ENCODE measurements around the gene RHO. TPM values are rescaled to one million over a fixed set of nuclear protein-coding genes. Genes with fewer than 3 reads are reported as not detected.

Gene RHO
- total RNA-seq, 2 donors from 2014 or later: not detected

DNA sequence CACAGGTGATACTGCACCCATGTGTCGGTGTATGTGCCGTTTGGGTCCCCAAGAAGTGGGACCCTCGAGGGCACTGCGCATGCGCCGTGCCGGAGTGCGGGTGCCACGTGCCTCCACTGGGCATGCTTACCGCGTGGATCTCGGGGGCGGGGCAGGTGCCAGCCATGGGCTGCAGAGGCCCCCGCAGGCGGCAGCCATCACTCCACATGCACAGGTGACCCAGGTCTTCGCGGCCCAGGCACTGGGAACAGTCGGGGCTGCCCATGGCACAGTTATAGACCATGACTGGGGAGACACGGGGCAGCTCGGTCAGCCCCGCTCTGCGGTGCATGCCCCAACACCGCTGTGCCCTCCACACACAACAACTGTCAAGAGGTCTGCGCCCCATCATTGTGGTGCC lies 45.8 kb downstream of the RHO start:
- DNase-seq (ENCODE audit: low spot score): no peak
- H3K4me1 ChIP-seq (ENCODE audit: control insufficient read depth in 1 of 2, low read depth in 2 of 2): no peaks in the 10 kb centered on the region
- H3K4me3 ChIP-seq: no peak overlapping the region
- TF ChIP-seq, protein P1, sequence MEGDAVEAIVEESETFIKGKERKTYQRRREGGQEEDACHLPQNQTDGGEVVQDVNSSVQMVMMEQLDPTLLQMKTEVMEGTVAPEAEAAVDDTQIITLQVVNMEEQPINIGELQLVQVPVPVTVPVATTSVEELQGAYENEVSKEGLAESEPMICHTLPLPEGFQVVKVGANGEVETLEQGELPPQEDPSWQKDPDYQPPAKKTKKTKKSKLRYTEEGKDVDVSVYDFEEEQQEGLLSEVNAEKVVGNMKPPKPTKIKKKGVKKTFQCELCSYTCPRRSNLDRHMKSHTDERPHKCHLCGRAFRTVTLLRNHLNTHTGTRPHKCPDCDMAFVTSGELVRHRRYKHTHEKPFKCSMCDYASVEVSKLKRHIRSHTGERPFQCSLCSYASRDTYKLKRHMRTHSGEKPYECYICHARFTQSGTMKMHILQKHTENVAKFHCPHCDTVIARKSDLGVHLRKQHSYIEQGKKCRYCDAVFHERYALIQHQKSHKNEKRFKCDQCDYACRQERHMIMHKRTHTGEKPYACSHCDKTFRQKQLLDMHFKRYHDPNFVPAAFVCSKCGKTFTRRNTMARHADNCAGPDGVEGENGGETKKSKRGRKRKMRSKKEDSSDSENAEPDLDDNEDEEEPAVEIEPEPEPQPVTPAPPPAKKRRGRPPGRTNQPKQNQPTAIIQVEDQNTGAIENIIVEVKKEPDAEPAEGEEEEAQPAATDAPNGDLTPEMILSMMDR (IDR thresholded peaks at IDR 0.05): no peak
- no peak overlapping the region for H3K27ac ChIP-seq
- no peaks in the 10 kb centered on the region for H3K27me3 ChIP-seq (replicated peaks; ENCODE audit: insufficient read depth)
- H3K9me3 ChIP-seq: no peaks in the 10 kb centered on the region
- ATAC-seq (ENCODE audit: insufficient number of reproducible peaks, low FRiP score, low read depth): no peak
- H3K36me3 ChIP-seq: peaks cover 40% of the 10 kb centered on the region

DNA sequence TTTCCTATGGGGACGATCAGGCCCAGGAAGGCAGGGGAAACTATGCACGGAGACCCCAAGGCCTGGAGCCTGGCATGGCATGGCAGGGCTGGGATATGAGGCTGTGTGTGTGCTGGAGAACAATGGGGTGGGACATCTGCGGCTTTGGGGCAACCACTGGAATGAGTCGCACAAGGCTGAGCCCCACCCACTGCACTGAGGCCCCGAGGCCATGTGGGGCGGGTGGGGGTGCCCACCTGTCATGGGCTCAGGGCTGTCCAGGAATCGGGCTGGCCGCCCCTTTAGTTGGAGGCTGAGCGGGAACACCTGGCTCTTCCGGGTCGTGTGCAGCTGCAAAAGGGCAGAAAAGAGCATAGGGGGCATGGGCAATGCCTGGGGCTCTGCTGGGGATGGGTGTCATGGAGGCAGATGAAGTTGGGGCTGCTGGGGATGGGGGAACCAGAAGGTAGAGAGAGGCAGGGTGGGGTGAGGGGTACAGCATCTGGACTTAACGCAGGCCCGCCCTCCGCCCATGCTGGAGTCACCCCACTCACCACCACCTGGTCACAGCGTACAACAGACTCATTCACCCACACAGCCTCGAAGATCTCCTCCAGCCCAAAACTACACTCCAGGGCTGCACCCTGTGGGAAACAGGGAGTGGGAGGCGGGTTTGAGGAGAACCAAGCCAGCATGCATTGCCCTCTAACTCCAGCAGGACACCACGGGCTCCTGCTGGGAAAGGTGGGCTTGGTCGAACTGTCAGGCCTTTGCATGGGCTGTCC lies 47.0 kb downstream of the RHO start:
- Histone ChIP-seq H3K36me3 (peaks cover 33% of the 10 kb centered on the region), H3K9me3 (no peaks in the 10 kb centered on the region), H3K27me3 (replicated peaks; ENCODE audit: insufficient read depth) (no peaks in the 10 kb centered on the region), H3K27ac (no peak overlapping the region), H3K4me3 (no peak overlapping the region), H3K4me1 (ENCODE audit: control insufficient read depth in 1 of 2, low read depth in 2 of 2) (no peaks in the 10 kb centered on the region)
- ATAC-seq (ENCODE audit: insufficient number of reproducible peaks, low FRiP score, low read depth): no peak
- DNase-seq (ENCODE audit: low spot score): no peak
- TF ChIP-seq, protein P1 (IDR thresholded peaks at IDR 0.05): no peak

DNA sequence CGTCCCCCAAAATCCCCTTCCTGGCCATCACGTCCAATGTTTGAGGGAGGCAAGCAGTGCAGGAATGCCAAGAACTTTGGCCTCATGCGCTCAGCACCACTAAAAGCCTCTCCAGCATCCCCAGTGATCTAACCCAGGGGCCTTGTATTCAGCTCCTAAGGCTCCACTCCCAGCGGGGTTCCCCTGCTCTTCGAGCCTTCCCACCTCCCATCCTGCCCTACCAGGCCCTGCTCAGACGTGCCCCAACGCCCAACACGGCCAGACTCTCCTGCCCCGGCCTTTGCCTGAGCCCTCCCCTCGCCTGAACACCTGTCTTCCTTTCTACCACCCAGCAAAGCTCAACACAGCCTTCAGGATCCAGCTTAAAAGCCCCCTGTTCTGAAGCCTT lies 47.6 kb downstream of the RHO start:
- no peak for ATAC-seq (ENCODE audit: insufficient number of reproducible peaks, low FRiP score, low read depth)
- no peak overlapping the region for H3K27ac ChIP-seq
- peaks cover 27% of the 10 kb centered on the region for H3K36me3 ChIP-seq
- no peaks in the 10 kb centered on the region for H3K9me3 ChIP-seq
- H3K4me3 ChIP-seq: no peak overlapping the region
- H3K4me1 ChIP-seq (ENCODE audit: control insufficient read depth in 1 of 2, low read depth in 2 of 2): no peaks in the 10 kb centered on the region
- TF ChIP-seq, protein P1 (IDR thresholded peaks at IDR 0.05): no peak
- H3K27me3 ChIP-seq (replicated peaks; ENCODE audit: insufficient read depth): no peaks in the 10 kb centered on the region
- DNase-seq (ENCODE audit: low spot score): no peak

DNA sequence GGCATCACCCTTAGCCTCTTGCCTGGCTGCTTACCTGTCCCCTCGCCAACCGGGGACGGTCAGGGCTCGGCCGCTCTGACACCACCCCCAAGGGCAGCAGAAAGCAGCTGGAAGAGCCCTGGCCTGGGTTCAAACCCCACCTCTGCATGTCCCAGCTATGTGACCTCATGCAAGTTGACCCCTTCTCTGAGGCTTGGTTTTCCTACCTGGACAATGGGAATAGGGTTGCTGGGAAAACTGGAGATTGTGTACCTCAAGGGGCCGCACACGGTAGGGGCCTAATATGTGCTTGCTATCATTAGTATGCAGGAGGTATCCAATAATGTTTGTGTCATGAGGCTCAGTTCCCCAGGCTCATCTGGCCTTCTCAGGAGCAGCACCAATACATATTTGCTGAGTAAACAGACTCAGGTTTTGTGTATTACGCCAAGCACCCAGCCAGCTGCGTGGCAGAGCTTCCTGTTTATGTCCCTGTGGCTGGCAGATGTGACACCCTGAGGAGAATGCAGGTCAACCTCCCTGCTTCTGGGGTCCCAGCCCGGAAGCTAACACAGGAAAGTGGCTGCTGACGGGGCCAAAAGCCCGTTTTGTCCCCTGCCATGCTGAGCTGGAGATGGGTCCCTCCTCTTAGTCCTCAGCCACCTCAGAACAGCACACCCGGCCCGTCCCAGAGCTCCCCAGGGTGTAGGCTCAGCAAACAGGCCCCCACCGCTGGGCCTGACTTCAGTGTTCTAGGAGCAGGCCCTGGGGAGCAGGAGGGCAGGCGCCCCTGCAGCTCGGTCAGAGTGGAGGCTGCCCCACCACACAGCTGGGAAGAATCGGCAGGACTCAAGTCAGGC lies 48.3 kb downstream of the RHO start:
- Histone ChIP-seq H3K4me3 (no peak overlapping the region), H3K27me3 (replicated peaks; ENCODE audit: insufficient read depth) (no peaks in the 10 kb centered on the region), H3K9me3 (no peaks in the 10 kb centered on the region), H3K27ac (peak overlapping the region in 1 of 2 donors; percentile 52), H3K36me3 (peaks cover 25% of the 10 kb centered on the region), H3K4me1 (ENCODE audit: control insufficient read depth in 1 of 2, low read depth in 2 of 2) (no peaks in the 10 kb centered on the region)
- ATAC-seq (ENCODE audit: insufficient number of reproducible peaks, low FRiP score, low read depth) (no peak), DNase-seq (ENCODE audit: low spot score) (no peak)
- TF ChIP-seq, protein P1 (IDR thresholded peaks at IDR 0.05): no peak

DNA sequence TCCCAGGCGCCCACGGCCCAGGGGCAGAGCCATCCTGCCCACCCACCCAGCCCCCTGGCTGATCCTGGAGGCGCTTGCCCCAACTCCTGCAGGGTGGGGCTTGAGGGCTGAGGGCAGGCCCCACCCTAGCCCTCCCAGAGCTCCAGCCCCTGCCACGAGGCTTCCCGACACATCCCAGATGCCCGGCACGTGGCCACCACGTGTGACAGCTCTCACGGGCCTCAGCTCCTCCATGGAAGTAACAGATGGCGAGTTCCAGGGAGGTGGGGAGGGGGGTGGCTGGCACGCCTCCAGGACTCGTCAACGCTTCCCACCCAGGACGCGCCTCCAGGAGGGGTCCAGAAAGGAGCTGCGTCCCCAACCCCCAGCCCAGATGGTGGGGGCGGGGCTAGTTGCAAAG lies 48.9 kb downstream of the RHO start:
- peak overlapping the region in 1 of 2 donors; percentile 52 for H3K27ac ChIP-seq
- DNase-seq (ENCODE audit: low spot score): no peak

More for the DNA sequence above, 48.9 kb downstream of the RHO start:
- ATAC-seq (ENCODE audit: insufficient number of reproducible peaks, low FRiP score, low read depth): no peak
- H3K9me3 ChIP-seq: no peaks in the 10 kb centered on the region
- H3K4me1 ChIP-seq (ENCODE audit: control insufficient read depth in 1 of 2, low read depth in 2 of 2): no peaks in the 10 kb centered on the region
- H3K36me3 ChIP-seq: peaks cover 27% of the 10 kb centered on the region
- H3K4me3 ChIP-seq: no peak overlapping the region
- TF ChIP-seq, protein P1 (IDR thresholded peaks at IDR 0.05): no peak
- H3K27me3 ChIP-seq (replicated peaks; ENCODE audit: insufficient read depth): no peaks in the 10 kb centered on the region
